AG04449 (cell line): ENCODE measurements around the gene DNAJC5.

ENCODE experiments used
- CTCF ChIA-PET: fragments of 350-600 bp; formaldehyde crosslinking; extraction: SDS; loops from one replicate; lab custom pipeline; 2021; ENCODE audit warnings: antibody characterized with exemption; lab: Yijun Ruan, JAX
- POLR2A ChIA-PET: fragments of 400-600, 350-600 bp; formaldehyde crosslinking; extraction: SDS; loops from one replicate; lab custom pipeline; 2020; ENCODE audit warnings: antibody characterized with exemption, inconsistent platforms; lab: Yijun Ruan, JAX
- DNase-seq: peaks from one replicate; pipeline ENCODE4 v3.0.0-alpha.2; 2010; ENCODE audit warnings: low read depth, low spot score
- H3K4me3 ChIP-seq: 2 replicates; pipeline ENCODE4 v1.5.1; 2011; ENCODE audit warnings: low read depth, mild to moderate bottlenecking, control low read depth, low read length
- TF ChIP-seq, protein P1 (sequence below): IDR thresholded peaks from one replicate; pipeline ENCODE4 v1.5.1; 2011; ENCODE audit warnings: mild to moderate bottlenecking, moderate library complexity, low read length, control low read depth, inconsistent platforms; ENCODE audit not compliant: insufficient read depth; ENCODE audit errors: missing control alignments

The DNAJC5 gene

GRCh38 chr20:63893999-63894357 lies 948 bp upstream of the DNAJC5 start:
- TF ChIP-seq, protein P1, sequence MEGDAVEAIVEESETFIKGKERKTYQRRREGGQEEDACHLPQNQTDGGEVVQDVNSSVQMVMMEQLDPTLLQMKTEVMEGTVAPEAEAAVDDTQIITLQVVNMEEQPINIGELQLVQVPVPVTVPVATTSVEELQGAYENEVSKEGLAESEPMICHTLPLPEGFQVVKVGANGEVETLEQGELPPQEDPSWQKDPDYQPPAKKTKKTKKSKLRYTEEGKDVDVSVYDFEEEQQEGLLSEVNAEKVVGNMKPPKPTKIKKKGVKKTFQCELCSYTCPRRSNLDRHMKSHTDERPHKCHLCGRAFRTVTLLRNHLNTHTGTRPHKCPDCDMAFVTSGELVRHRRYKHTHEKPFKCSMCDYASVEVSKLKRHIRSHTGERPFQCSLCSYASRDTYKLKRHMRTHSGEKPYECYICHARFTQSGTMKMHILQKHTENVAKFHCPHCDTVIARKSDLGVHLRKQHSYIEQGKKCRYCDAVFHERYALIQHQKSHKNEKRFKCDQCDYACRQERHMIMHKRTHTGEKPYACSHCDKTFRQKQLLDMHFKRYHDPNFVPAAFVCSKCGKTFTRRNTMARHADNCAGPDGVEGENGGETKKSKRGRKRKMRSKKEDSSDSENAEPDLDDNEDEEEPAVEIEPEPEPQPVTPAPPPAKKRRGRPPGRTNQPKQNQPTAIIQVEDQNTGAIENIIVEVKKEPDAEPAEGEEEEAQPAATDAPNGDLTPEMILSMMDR = no peak
- POLR2A ChIA-PET = interaction anchor here (1.3 kb wide), 1 partner anchor 29 kb away, joined by 3 read pairs; the partner anchor contains the start of gene TPD52L2
- CTCF ChIA-PET = interaction anchor here (1.2 to 3.9 kb wide), 4 partner anchors 14 to 81 kb away, joined by 3 to 23 read pairs (median 10); no protein-coding TSS in a partner anchor
- H3K4me3 ChIP-seq = peak overlapping the region; percentile 66
- no peak for DNase-seq

- no peak for DNase-seq
- peak overlapping the region; percentile 66 for H3K4me3 ChIP-seq
- ChIA-PET POLR2A (interaction anchor here (1.0 to 1.2 kb wide), 2 partner anchors 30 to 83 kb away, joined by 3 to 6 read pairs; partner anchors contain the start of gene TPD52L2), CTCF (interaction anchor here (0.7 to 3.9 kb wide), 6 partner anchors 13 to 197 kb away, joined by 3 to 23 read pairs (median 4); partner anchors contain the start of gene SAMD10)
- TF ChIP-seq, protein P1 = no peak
These were observed 451 bp downstream of the DNAJC5 start for GRCh38 chr20:63895202-63895951.

DNA sequence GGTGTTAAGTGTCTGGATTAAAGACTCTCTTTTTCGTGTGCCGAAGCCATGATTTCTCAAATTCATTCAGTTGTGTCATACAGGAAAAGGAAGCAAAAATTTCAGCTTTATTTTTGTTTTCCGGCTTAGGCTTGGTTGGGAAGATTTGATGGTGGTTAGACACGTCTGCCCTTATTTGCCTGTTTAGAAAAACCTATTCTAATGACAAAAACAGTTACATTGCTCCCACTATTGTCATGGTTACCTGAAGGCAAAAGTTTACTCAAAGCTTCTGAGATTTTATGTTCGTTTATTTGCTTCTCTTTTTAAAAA lies 982 bp downstream of the DNAJC5 start:
- ChIA-PET CTCF (interaction anchor here (0.7 to 3.9 kb wide), 6 partner anchors 12 to 197 kb away, joined by 3 to 23 read pairs (median 4); partner anchors contain the start of gene SAMD10), POLR2A (interaction anchor here (1.0 kb wide), 1 partner anchor 30 kb away, joined by 6 read pairs; the partner anchor contains the start of gene TPD52L2)
- TF ChIP-seq, protein P1 = no peak
- peak overlapping the region; percentile 66 for H3K4me3 ChIP-seq
- no peak for DNase-seq

- TF ChIP-seq, protein P1 = no peak
- ChIA-PET POLR2A (interaction anchor here (1.0 kb wide), 1 partner anchor 31 kb away, joined by 6 read pairs; the partner anchor contains the start of gene TPD52L2), CTCF (interaction anchor here (0.9 to 3.9 kb wide), 5 partner anchors 12 to 198 kb away, joined by 3 to 23 read pairs (median 4); partner anchors contain the start of gene SAMD10)
- DNase-seq = no peak
- peak overlapping the region; percentile 66 for H3K4me3 ChIP-seq
These were observed 1.6 kb downstream of the DNAJC5 start for GRCh38 chr20:63896264-63897105.

- TF ChIP-seq, protein P1 = no peak
- ChIA-PET POLR2A (no interaction called here), CTCF (interaction anchor here (3.9 kb wide), 1 partner anchor 10 kb away, joined by 23 read pairs; no protein-coding TSS in a partner anchor)
- no peak for DNase-seq
- H3K4me3 ChIP-seq = no peak overlapping the region
These were observed 3.1 kb downstream of the DNAJC5 start for GRCh38 chr20:63897978-63898561.
